Fibroblast of lung (primary cell): Measurements from ENCODE around the gene ARVCF.

Source experiments
- CTCF ChIP-seq, 2 donors: IDR thresholded peaks in 1 of 2; conservative IDR thresholded peaks in 1 of 2; 1 replicate in 1 of 2; 2 replicates in 1 of 2; pipeline ENCODE4 v1.5.1; 2011 to 2012; ENCODE audit warnings: low read length in 2 of 2, control low read depth in 1 of 2, inconsistent platforms in 1 of 2, low read depth in 1 of 2, mild to moderate bottlenecking in 1 of 2
- EZH2 ChIP-seq: IDR thresholded peaks from 2 replicates; pipeline ENCODE4 v1.5.1; 2012; ENCODE audit warnings: low read length, control low read depth, mild to moderate bottlenecking; ENCODE audit errors: missing control alignments

- TF ChIP-seq CTCF (conservative IDR thresholded peaks at IDR 0.05 in 1 of 2, IDR thresholded peaks at IDR 0.05 in 1 of 2; ENCODE audit: low read depth in 1 of 2, low read length in 2 of 2) (no peak), EZH2 (no peak)
Measured at GRCh38 chr22:19929586-19930550, 86.8 kb downstream of the ARVCF start.
